T-helper 1 cell treated with Interleukin-12 subunit alpha and Interleukin-12 subunit beta and Interleukin-4 antibody, amounts not matched to agents 30 μg/mL and 1 μg/mL, for 36 hours (primary cell): ENCODE data around the gene CSMD2.
"Not testable (repeated sequence)": the region's sequence is repeated elsewhere in the genome, so short reads cannot be mapped to it uniquely, and the experiment has no call there.

Experiments
- H3K27ac Mint-ChIP-seq: one replicate; pipeline ENCODE4 v1.8.0; 2021; ENCODE audit warnings: mild to moderate bottlenecking, mixed read lengths
- H3K27me3 Mint-ChIP-seq: one replicate; pipeline ENCODE4 v1.8.0; 2021; ENCODE audit warnings: low read depth, mixed read lengths
- H3K36me3 Mint-ChIP-seq: one replicate; pipeline ENCODE4 v1.8.0; 2021; ENCODE audit warnings: low read depth, mixed read lengths
- H3K4me1 Mint-ChIP-seq: one replicate; pipeline ENCODE4 v1.8.0; 2021; ENCODE audit warnings: low read depth, mixed read lengths
- H3K4me3 Mint-ChIP-seq: one replicate; pipeline ENCODE4 v1.8.0; 2021; ENCODE audit warnings: mild to moderate bottlenecking, moderate library complexity, mixed read lengths
- H3K9me3 Mint-ChIP-seq: one replicate; pipeline ENCODE4 v1.8.0; 2021; ENCODE audit warnings: mixed read lengths

Gene CSMD2

GRCh38 chr1:34164771-34165391, at the start of gene CSMD2:
CSMD2 (minus strand) TSS chr1:34165230; CDS start chr1:34165097, 133 bp downstream.
- peak within 1 kb of the TSS; percentile 2 for H3K27ac Mint-ChIP-seq
- H3K4me1 Mint-ChIP-seq: peaks cover 7% of the 10 kb centered on the region
- H3K9me3 Mint-ChIP-seq: no peaks in the 10 kb centered on the region
- H3K27me3 Mint-ChIP-seq: peaks cover 63% of the 10 kb centered on the region
- H3K4me3 Mint-ChIP-seq: peak within 1 kb of the TSS; percentile 7
- no peaks in the 10 kb centered on the region for H3K36me3 Mint-ChIP-seq

- Mint-ChIP-seq H3K9me3 (no peaks in the 10 kb centered on the region), H3K27ac (no peak overlapping the region), H3K27me3 (no peaks in the 10 kb centered on the region), H3K4me1 (no peaks in the 10 kb centered on the region), H3K4me3 (no peak overlapping the region), H3K36me3 (no peaks in the 10 kb centered on the region)
These were observed 48.9 kb upstream of the CSMD2 start for GRCh38 chr1:34213956-34214355.

GRCh38 chr1:34212673-34213072, 47.6 kb upstream of the CSMD2 start:
- no peak overlapping the region for H3K27ac Mint-ChIP-seq
- no peaks in the 10 kb centered on the region for H3K27me3 Mint-ChIP-seq
- no peaks in the 10 kb centered on the region for H3K9me3 Mint-ChIP-seq
- no peaks in the 10 kb centered on the region for H3K4me1 Mint-ChIP-seq
- no peak overlapping the region for H3K4me3 Mint-ChIP-seq
- H3K36me3 Mint-ChIP-seq: no peaks in the 10 kb centered on the region

- no peak overlapping the region for H3K4me3 Mint-ChIP-seq
- H3K9me3 Mint-ChIP-seq: no peaks in the 10 kb centered on the region
- no peaks in the 10 kb centered on the region for H3K27me3 Mint-ChIP-seq
- no peaks in the 10 kb centered on the region for H3K4me1 Mint-ChIP-seq
- H3K27ac Mint-ChIP-seq: no peak overlapping the region
- no peaks in the 10 kb centered on the region for H3K36me3 Mint-ChIP-seq
These were observed 34.9 kb upstream of the CSMD2 start for GRCh38 chr1:34199927-34200326.

- peaks cover 11% of the 10 kb centered on the region for H3K9me3 Mint-ChIP-seq
- H3K4me3 Mint-ChIP-seq: no peak overlapping the region
- no peaks in the 10 kb centered on the region for H3K36me3 Mint-ChIP-seq
- no peaks in the 10 kb centered on the region for H3K4me1 Mint-ChIP-seq
- H3K27ac Mint-ChIP-seq: no peak overlapping the region
- H3K27me3 Mint-ChIP-seq: no peaks in the 10 kb centered on the region
These were observed 27.6 kb upstream of the CSMD2 start for GRCh38 chr1:34192621-34193020.

- H3K36me3 Mint-ChIP-seq: no peaks in the 10 kb centered on the region
- no peaks in the 10 kb centered on the region for H3K4me1 Mint-ChIP-seq
- H3K9me3 Mint-ChIP-seq: peaks cover 11% of the 10 kb centered on the region
- no peaks in the 10 kb centered on the region for H3K27me3 Mint-ChIP-seq
- H3K27ac Mint-ChIP-seq: no peak overlapping the region
- no peak overlapping the region for H3K4me3 Mint-ChIP-seq
These were observed 25.7 kb upstream of the CSMD2 start for GRCh38 chr1:34190692-34191091.

- Mint-ChIP-seq H3K36me3 (no peaks in the 10 kb centered on the region), H3K27ac (no peak overlapping the region), H3K9me3 (peaks cover 11% of the 10 kb centered on the region), H3K27me3 (no peaks in the 10 kb centered on the region), H3K4me1 (no peaks in the 10 kb centered on the region), H3K4me3 (no peak overlapping the region)
These were observed 24.0 kb upstream of the CSMD2 start for GRCh38 chr1:34188985-34189384.

GRCh38 chr1:34188418-34188817, 23.4 kb upstream of the CSMD2 start:
- no peak overlapping the region for H3K4me3 Mint-ChIP-seq
- no peaks in the 10 kb centered on the region for H3K4me1 Mint-ChIP-seq
- H3K36me3 Mint-ChIP-seq: no peaks in the 10 kb centered on the region
- no peaks in the 10 kb centered on the region for H3K27me3 Mint-ChIP-seq
- peaks cover 11% of the 10 kb centered on the region for H3K9me3 Mint-ChIP-seq
- no peak overlapping the region for H3K27ac Mint-ChIP-seq

- Mint-ChIP-seq H3K9me3 (peaks cover 11% of the 10 kb centered on the region), H3K4me1 (no peaks in the 10 kb centered on the region), H3K27ac (no peak overlapping the region), H3K36me3 (no peaks in the 10 kb centered on the region), H3K4me3 (no peak overlapping the region), H3K27me3 (peaks cover 3% of the 10 kb centered on the region)
These were observed 21.9 kb upstream of the CSMD2 start for GRCh38 chr1:34186741-34187494.

- H3K4me1 Mint-ChIP-seq, H3K27ac Mint-ChIP-seq, H3K9me3 Mint-ChIP-seq, H3K4me3 Mint-ChIP-seq, H3K27me3 Mint-ChIP-seq, H3K36me3 Mint-ChIP-seq: not testable (repeated sequence)
These were observed 18.4 kb upstream of the CSMD2 start for GRCh38 chr1:34183381-34183780.

- no peak overlapping the region for H3K4me3 Mint-ChIP-seq
- H3K27me3 Mint-ChIP-seq: peaks cover 45% of the 10 kb centered on the region
- no peaks in the 10 kb centered on the region for H3K4me1 Mint-ChIP-seq
- H3K36me3 Mint-ChIP-seq: no peaks in the 10 kb centered on the region
- no peaks in the 10 kb centered on the region for H3K9me3 Mint-ChIP-seq
- H3K27ac Mint-ChIP-seq: no peak overlapping the region
These were observed 13.0 kb upstream of the CSMD2 start for GRCh38 chr1:34178072-34178471.

- Mint-ChIP-seq H3K27ac (no peak within 1 kb of the TSS), H3K27me3 (peaks cover 42% of the 10 kb centered on the region)
These were observed 12.0 kb upstream of the CSMD2 start, which contains the start of gene C1orf94 for GRCh38 chr1:34176830-34177603. C1orf94 (plus strand) TSS chr1:34176907; CDS start chr1:34177790, 883 bp downstream.

GRCh38 chr1:34175744-34176143, 10.7 kb upstream of the CSMD2 start:
- Mint-ChIP-seq H3K9me3 (no peaks in the 10 kb centered on the region), H3K4me3 (no peak overlapping the region), H3K36me3 (no peaks in the 10 kb centered on the region), H3K4me1 (no peaks in the 10 kb centered on the region), H3K27me3 (peaks cover 45% of the 10 kb centered on the region), H3K27ac (no peak overlapping the region)

More at GRCh38 chr1:34176830-34177603, 12.0 kb upstream of the CSMD2 start, which contains the start of gene C1orf94:
- Mint-ChIP-seq H3K4me1 (no peaks in the 10 kb centered on the region), H3K9me3 (no peaks in the 10 kb centered on the region), H3K36me3 (no peaks in the 10 kb centered on the region), H3K4me3 (no peak within 1 kb of the TSS)

- Mint-ChIP-seq H3K9me3 (no peaks in the 10 kb centered on the region), H3K27me3 (peaks cover 57% of the 10 kb centered on the region), H3K27ac (no peak overlapping the region), H3K36me3 (no peaks in the 10 kb centered on the region), H3K4me1 (peaks cover 7% of the 10 kb centered on the region), H3K4me3 (no peak overlapping the region)
These were observed 2.4 kb upstream of the CSMD2 start for GRCh38 chr1:34167389-34167788.
